Liver (tissue), 3 donors: ENCODE data around the gene HS3ST6.

Experiments used
- ATF3 ChIP-seq: IDR thresholded peaks from 2 replicates; pipeline ENCODE4 v1.6.1; 2016; ENCODE audit warnings: antibody characterized with exemption
- CTCF ChIP-seq: fragments of 150-350 bp; IDR thresholded peaks from 2 replicates; pipeline ENCODE4 v1.5.1; 2017; ENCODE audit warnings: improper control_type of control experiment, low read depth, low read length; ENCODE audit not compliant: missing input control
- EGR1 ChIP-seq, 2 donors: IDR thresholded peaks; 2 replicates each; pipeline ENCODE4 v1.6.1; 2016 to 2018; ENCODE audit warnings: antibody characterized with exemption in 2 of 2, low read depth in 2 of 2
- GABPA ChIP-seq, 2 donors: IDR thresholded peaks in 1 of 2; conservative IDR thresholded peaks in 1 of 2; 2 replicates each; pipeline ENCODE4 v1.6.1; 2016; ENCODE audit warnings: antibody characterized with exemption in 2 of 2, mild to moderate bottlenecking in 1 of 2, moderate library complexity in 1 of 2
- HNF4G ChIP-seq: IDR thresholded peaks from 2 replicates; pipeline ENCODE4 v1.6.1; 2016; ENCODE audit warnings: antibody characterized with exemption
- JUND ChIP-seq, 2 donors: IDR thresholded peaks; 2 replicates each; pipeline ENCODE4 v1.6.1; 2016; ENCODE audit warnings: antibody characterized with exemption in 2 of 2
- MAX ChIP-seq: IDR thresholded peaks from 2 replicates; pipeline ENCODE4 v1.6.1; 2016; ENCODE audit warnings: antibody characterized with exemption
- RAD21 ChIP-seq, 2 donors: IDR thresholded peaks; 2 replicates each; pipeline ENCODE4 v1.6.1; 2016; ENCODE audit warnings: antibody characterized with exemption in 2 of 2, mild to moderate bottlenecking in 2 of 2
- REST ChIP-seq: IDR thresholded peaks from 2 replicates; pipeline ENCODE4 v1.6.1; 2016; ENCODE audit warnings: antibody characterized with exemption, mild to moderate bottlenecking
- RXRA ChIP-seq, 2 donors: IDR thresholded peaks; 2 replicates each; pipeline ENCODE4 v1.6.1; 2017 to 2018; ENCODE audit warnings: antibody characterized with exemption in 2 of 2, mild to moderate bottlenecking in 1 of 2
- SP1 ChIP-seq: IDR thresholded peaks from 2 replicates; pipeline ENCODE4 v1.6.1; 2018; ENCODE audit warnings: antibody characterized with exemption, mild to moderate bottlenecking
- TAF1 ChIP-seq: conservative IDR thresholded peaks from 2 replicates; pipeline ENCODE4 v1.6.1; 2016; ENCODE audit warnings: antibody characterized with exemption, mild to moderate bottlenecking
- YY1 ChIP-seq: IDR thresholded peaks from 2 replicates; pipeline ENCODE4 v1.6.1; 2016; ENCODE audit warnings: antibody characterized with exemption, mild to moderate bottlenecking
- ZBTB33 ChIP-seq: IDR thresholded peaks from 2 replicates; pipeline ENCODE4 v1.6.1; 2016; ENCODE audit warnings: antibody characterized with exemption
- donor health status: healthy.
- donor health status: healthy.

- TF ChIP-seq CTCF = no peak
- no peak for TF ChIP-seq REST
- TF ChIP-seq GABPA (IDR thresholded peaks at IDR 0.05 in 1 of 2, conservative IDR thresholded peaks at IDR 0.05 in 1 of 2) = no peak
- TF ChIP-seq JUND (IDR thresholded peaks at IDR 0.05) = no peak
- no peak for TF ChIP-seq RXRA (IDR thresholded peaks at IDR 0.05)
- no peak for TF ChIP-seq TAF1
- TF ChIP-seq ZBTB33 = no peak
- no peak for TF ChIP-seq MAX
- no peak for TF ChIP-seq EGR1 (IDR thresholded peaks at IDR 0.05; ENCODE audit: low read depth in 2 of 2)
- no peak for TF ChIP-seq RAD21 (IDR thresholded peaks at IDR 0.05)
- TF ChIP-seq ATF3 = no peak
- no peak for TF ChIP-seq YY1
- no peak for TF ChIP-seq HNF4G
- no peak for TF ChIP-seq SP1
Measured at GRCh38 chr16:1938910-1939309, 20.7 kb upstream of the HS3ST6 start.
